Pancreas (tissue), 10 donors: Measurements from ENCODE around the gene ETFA. TPM values are rescaled to one million over a fixed set of nuclear protein-coding genes. Genes with fewer than 3 reads are reported as not detected.

Experiments used
- ATAC-seq, 4 donors: fragments of 200-7000 bp; cut with Tn5 transposase; one replicate each; pipeline versions ENCODE4 v1.8.0 to v1.9.1; 2020; ENCODE audit warnings: mild to moderate bottlenecking in 4 of 4, moderate library complexity in 4 of 4
- DNase-seq, 6 donors: peaks; one replicate each; pipeline ENCODE4 v3.0.0-alpha.2; 2020
- FAIRE-seq: peaks from 2 replicates; lab custom pipeline; 2012; peaks lifted over from hg19 to GRCh38; lab: Jason Lieb, UNC
- H3K27ac ChIP-seq, 4 donors: fragments of 200-600 bp; sonication (generic); 1 replicate in 3 of 4; 2 replicates in 1 of 4; pipeline versions ENCODE4 v1.5.0 to v1.8.0; 2020
- H3K27me3 ChIP-seq, 4 donors: fragments of 200-600 bp; one replicate each; pipeline ENCODE4 v1.8.0; 2021
- H3K36me3 ChIP-seq, 3 donors: fragments of 200-600 bp; sonication (generic) in 1 of 3; one replicate each; pipeline versions ENCODE4 v1.5.0 to v1.8.0; 2020 to 2021
- H3K4me1 ChIP-seq, 3 donors: fragments of 200-600 bp; one replicate each; pipeline ENCODE4 v1.8.0; 2021
- H3K4me3 ChIP-seq, 4 donors: fragments of 200-600 bp; sonication (generic) in 2 of 4; one replicate each; pipeline versions ENCODE4 v1.5.0 to v1.8.0; 2020 to 2021
- H3K9me3 ChIP-seq, 4 donors: fragments of 200-600 bp; one replicate each; pipeline ENCODE4 v1.8.0; 2021
- CTCF ChIP-seq, 4 donors: fragments of 200-600 bp; sonication (generic) in 3 of 4; IDR thresholded peaks; one replicate each; pipeline versions ENCODE4 v1.5.0 to v1.8.0; 2021; ENCODE audit warnings: antibody characterized with exemption in 4 of 4
- WGBS, 2 donors: extraction: QIAGEN DNeasy Blood & Tissue Kit; methylation state at CpG; one replicate each; pipeline ENCODE4 v1.1.7; 2013; 5-methylcytosine and 5-hydroxymethylcytosine counted together
- intact Hi-C, 3 donors: fragments of 100-400 bp; cut with DNase I; formaldehyde crosslinking; loops; one replicate each; pipeline versions ENCODE4 v1.11.1 to v1.14.2; 2022
- polyA plus RNA-seq, 2 donors: library from polyadenylated mRNA; stranded (reverse); fragments of 200-250 nt; gene quantifications; one replicate each; pipeline ENCODE4 v1.2.3, GENCODE V29; 2013
- total RNA-seq, 6 donors: library from RNA; stranded (reverse); fragmentation: NEBNext Ultra II Directional in 4 of 6; extraction: Animal tissue kit (Norgen Biotek cat#: 25700) in 4 of 6; gene quantifications; one replicate each; pipeline versions ENCODE4 v1.2.1 to v1.2.4, GENCODE V29; 2021 to 2023
- donor health status: healthy with polysubstance abuse.
- donor health status: DM: no; HTN: no; CAD: no; lungs with moderate emphysema.
- donor health status: DM: no; HTN: no; CAD: no.
- donor health status: control.
- donor health status: control.
- donor health status: Bipolar disorder and iron deficiency.
- donor health status: DM: yes; HTN: yes; CAD: no.
- donor health status: DM: no; HTN: no; CAD: no.
- donor health status: DM: no; HTN: no; CAD: no.
- donor health status: DM: yes; HTN: yes; CAD: no.

Gene ETFA
- total and polyA plus RNA-seq, 8 donors, result 27.5 to 51.2 (median 42.3) TPM

- no peak overlapping the region for H3K4me3 ChIP-seq
- H3K9me3 ChIP-seq, result no peaks in the 10 kb centered on the region
- no peaks in the 10 kb centered on the region for H3K27me3 ChIP-seq
- no peaks in the 10 kb centered on the region for H3K36me3 ChIP-seq
- DNase-seq, result peak in 1 of 6 donors; percentile 67
- 78 to 83% methylated on average over 55 of the region's 55 CpGs for WGBS, 2 donors
- H3K4me1 ChIP-seq, result peaks cover 1 to 7% (median 6%) of the 10 kb centered on the region in 3 donors
- intact Hi-C loops, result loop anchor here in 1 of 3 donors (5.0 kb wide), 1 partner anchor 136 kb away; no protein-coding TSS in a partner anchor
- no peak for TF ChIP-seq CTCF (IDR thresholded peaks at IDR 0.05)
- no peak for FAIRE-seq
- H3K27ac ChIP-seq, result peak overlapping the region in 1 of 4 donors; percentile 41
- ATAC-seq, result no peak
Measured at GRCh38 chr15:76191539-76192244, 119.6 kb downstream of the ETFA start.

- Histone ChIP-seq H3K4me3 (peak overlapping the region in 1 of 4 donors; percentile 25), H3K27me3 (no peaks in the 10 kb centered on the region), H3K4me1 (no peaks in the 10 kb centered on the region), H3K9me3 (no peaks in the 10 kb centered on the region), H3K36me3 (no peaks in the 10 kb centered on the region), H3K27ac (peak overlapping the region in 2 of 4 donors; percentile 39 to 41)
- intact Hi-C loops, result loop anchor here in 1 of 3 donors (5.0 kb wide), 1 partner anchor 136 kb away; no protein-coding TSS in a partner anchor
- peak; percentile 92 to 97 (median 96) for ATAC-seq
- WGBS, 2 donors, result 11 to 13% methylated on average over 34 of the region's 34 CpGs
- DNase-seq, result peak; percentile 66 to 92 (median 84)
- TF ChIP-seq CTCF (IDR thresholded peaks at IDR 0.05), result peak; percentile 64 to 88 (median 76)
- no peak for FAIRE-seq
Measured at GRCh38 chr15:76190751-76191538, 120.3 kb downstream of the ETFA start.

DNA sequence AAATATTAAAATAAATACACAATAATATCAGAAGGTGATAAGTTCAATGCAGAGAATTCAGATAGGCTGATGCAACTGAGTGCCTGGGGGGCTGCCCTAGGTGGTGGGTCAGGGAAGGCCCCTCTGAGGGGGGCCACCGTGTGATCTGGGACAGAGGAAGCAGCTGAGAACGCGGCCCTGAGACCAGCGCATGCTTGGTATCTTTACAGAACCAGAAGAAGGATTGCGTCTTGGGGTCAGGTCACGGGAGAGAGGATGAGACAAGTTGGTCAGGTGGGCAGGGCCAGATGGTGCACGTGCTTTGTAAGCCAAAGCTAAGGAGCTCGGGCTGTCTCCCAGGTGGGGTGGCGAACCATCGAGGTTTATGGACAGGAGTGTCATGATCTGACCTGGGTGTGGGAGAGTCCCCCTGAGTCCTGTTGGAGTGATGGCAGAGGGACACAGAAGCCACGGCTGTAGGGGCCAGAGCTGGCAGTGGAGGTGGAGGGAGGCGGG lies 121.2 kb downstream of the ETFA start:
- DNase-seq, result peak in 1 of 6 donors; percentile 16
- no peak for TF ChIP-seq CTCF (IDR thresholded peaks at IDR 0.05)
- Histone ChIP-seq H3K4me1 (no peaks in the 10 kb centered on the region), H3K9me3 (no peaks in the 10 kb centered on the region), H3K27ac (no peak overlapping the region), H3K4me3 (no peak overlapping the region), H3K36me3 (no peaks in the 10 kb centered on the region), H3K27me3 (no peaks in the 10 kb centered on the region)
- intact Hi-C loops, result loop anchor here in 1 of 3 donors (5.0 kb wide), 1 partner anchor 137 kb away; no protein-coding TSS in a partner anchor
- FAIRE-seq, result no peak
- peak in 3 of 4 donors; percentile 5 to 14 (median 6) for ATAC-seq
- 34 to 43% methylated on average over 12 of the region's 12 CpGs for WGBS, 2 donors

DNA sequence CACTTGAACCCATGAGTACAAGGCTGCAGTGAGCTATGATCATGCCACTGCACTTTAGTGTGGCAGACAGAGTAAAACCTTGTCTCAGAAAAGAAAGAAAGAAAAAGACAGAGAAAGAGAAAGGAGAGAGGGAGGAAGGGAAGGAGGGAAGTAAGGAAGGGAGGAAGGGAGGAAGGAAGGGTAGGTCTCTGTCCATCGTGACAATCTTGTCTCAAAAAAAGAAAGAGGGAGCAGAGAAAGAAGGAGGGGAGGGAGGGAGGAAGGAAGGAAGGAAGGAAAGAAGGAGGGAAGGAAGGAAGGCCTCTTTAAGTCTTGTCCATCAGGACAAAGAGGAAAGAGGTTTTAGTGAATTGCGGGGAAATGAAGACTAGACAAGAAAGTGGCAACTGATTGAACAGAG lies 122.2 kb downstream of the ETFA start:
- ATAC-seq (no peak), FAIRE-seq (no peak)

More for the DNA sequence above, 122.2 kb downstream of the ETFA start:
- Histone ChIP-seq H3K27ac (no peak overlapping the region), H3K27me3 (no peaks in the 10 kb centered on the region), H3K4me3 (no peak overlapping the region), H3K36me3 (no peaks in the 10 kb centered on the region), H3K4me1 (no peaks in the 10 kb centered on the region), H3K9me3 (no peaks in the 10 kb centered on the region)
- 70 to 83% methylated on average over 2 of the region's 2 CpGs for WGBS, 2 donors
- no peak for DNase-seq
- intact Hi-C loops, result no loop called here
- TF ChIP-seq CTCF (IDR thresholded peaks at IDR 0.05), result no peak
